Colonic mucosa (tissue), 4 donors: ENCODE measurements around the gene COPE. TPM values are rescaled to one million over a fixed set of nuclear protein-coding genes. Genes with fewer than 3 reads are reported as not detected.

Experiments used
- DNase-seq: peaks from one replicate; pipeline ENCODE4 v3.0.0-alpha.2; 2020
- H3K27ac ChIP-seq: fragments of 200-600 bp; one replicate; pipeline ENCODE4 v1.8.0; 2021
- H3K27me3 ChIP-seq: fragments of 200-600 bp; one replicate; pipeline ENCODE4 v1.8.0; 2021
- H3K36me3 ChIP-seq: fragments of 200-600 bp; one replicate; pipeline ENCODE4 v1.8.0; 2021
- H3K4me1 ChIP-seq: fragments of 200-600 bp; one replicate; pipeline ENCODE4 v1.8.0; 2021; ENCODE audit warnings: mild to moderate bottlenecking
- H3K4me3 ChIP-seq: fragments of 200-600 bp; one replicate; pipeline ENCODE4 v1.8.0; 2021
- H3K9ac ChIP-seq, 2 donors: one replicate each; pipeline ENCODE4 v1.7.0; 2013; ENCODE audit warnings: control low read depth in 2 of 2, low read depth in 2 of 2, low read length in 2 of 2
- H3K9me3 ChIP-seq: fragments of 200-600 bp; one replicate; pipeline ENCODE4 v1.8.0; 2021
- CTCF ChIP-seq: fragments of 200-600 bp; IDR thresholded peaks from one replicate; pipeline ENCODE4 v1.8.0; 2022; ENCODE audit warnings: antibody characterized with exemption, mild to moderate bottlenecking
- intact Hi-C: fragments of 100-400 bp; cut with DNase I; formaldehyde crosslinking; loops from one replicate; pipeline ENCODE4 v1.14.1; 2022
- total RNA-seq, 2 donors: library from RNA; stranded (reverse); fragmentation: NEBNext Ultra II Directional in 1 of 2; extraction: Animal tissue kit (Norgen Biotek cat#: 25700) in 1 of 2; gene quantifications; one replicate each; pipeline ENCODE4 v1.2.1, GENCODE V29; 2021
- donor health status: healthy.
- donor health status: DM: no; HTN: no; CAD: no.
- donor health status: DM: no; HTN: no; CAD: no.

Gene COPE
- total RNA-seq, 2 donors from 2014 or later = 218 to 295 TPM

- no peak overlapping the region for H3K9ac ChIP-seq
- H3K36me3 ChIP-seq = no peaks in the 10 kb centered on the region
- no peak for TF ChIP-seq CTCF
- intact Hi-C loops = no loop called here
- H3K4me3 ChIP-seq = no peak overlapping the region
- H3K4me1 ChIP-seq = peaks cover 5% of the 10 kb centered on the region
- peaks cover 27% of the 10 kb centered on the region for H3K27me3 ChIP-seq
- no peak for DNase-seq
- no peak overlapping the region for H3K27ac ChIP-seq
- H3K9me3 ChIP-seq = no peaks in the 10 kb centered on the region
Observed at GRCh38 chr19:18893587-18894253, 25.5 kb downstream of the COPE start.

DNA sequence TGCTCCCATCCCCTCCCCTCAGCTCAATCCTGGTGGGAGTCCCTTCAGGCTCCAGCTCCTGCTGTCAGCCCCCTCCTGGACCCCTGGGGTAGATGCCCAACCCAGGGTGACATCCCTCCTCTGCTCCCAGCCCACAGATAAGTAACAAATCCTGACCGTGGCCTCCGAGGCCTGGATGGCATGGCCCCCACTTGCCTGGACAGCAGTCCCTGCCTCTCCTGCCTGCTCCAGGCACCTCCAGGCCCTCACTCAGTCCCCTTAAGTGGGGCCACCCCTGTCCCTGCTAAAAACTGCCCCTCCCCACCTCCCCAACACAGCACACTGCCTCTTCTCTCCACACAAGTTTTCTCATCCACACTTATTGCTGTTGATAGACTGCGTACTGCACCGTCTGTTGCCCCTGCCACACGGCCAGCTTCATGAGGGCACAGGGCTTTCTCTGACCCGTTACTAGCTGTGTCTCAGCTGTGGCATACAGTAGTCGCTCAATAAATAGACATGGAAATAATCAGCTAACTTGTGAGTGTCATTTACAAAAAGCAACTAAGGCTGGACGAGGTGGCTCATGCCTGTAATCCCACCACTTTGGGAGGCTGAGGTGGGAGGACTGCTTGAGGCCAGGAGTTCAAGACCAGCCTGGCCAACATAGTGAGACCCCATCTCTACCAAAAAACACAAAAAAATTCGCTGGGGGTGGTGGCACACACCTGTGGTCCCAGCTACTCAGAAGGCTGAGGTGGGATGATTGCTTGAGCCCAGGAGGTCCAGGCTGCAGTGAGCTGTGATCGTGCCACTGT is 29.0 kb downstream of the COPE start:
- Histone ChIP-seq H3K9me3 (no peaks in the 10 kb centered on the region), H3K27ac (no peak overlapping the region), H3K4me1 (peaks cover 1% of the 10 kb centered on the region), H3K4me3 (no peak overlapping the region), H3K36me3 (no peaks in the 10 kb centered on the region), H3K9ac (no peak overlapping the region), H3K27me3 (peaks cover 13% of the 10 kb centered on the region)
- no peak for TF ChIP-seq CTCF
- no peak for DNase-seq
- intact Hi-C loops = no loop called here

GRCh38 chr19:18886972-18887371 is 32.2 kb downstream of the COPE start:
- Histone ChIP-seq H3K9me3 (no peaks in the 10 kb centered on the region), H3K27ac (no peak overlapping the region), H3K4me3 (no peak overlapping the region), H3K27me3 (no peaks in the 10 kb centered on the region), H3K9ac (no peak overlapping the region), H3K36me3 (no peaks in the 10 kb centered on the region), H3K4me1 (no peaks in the 10 kb centered on the region)
- intact Hi-C loops = no loop called here
- no peak for TF ChIP-seq CTCF
- DNase-seq = no peak

DNA sequence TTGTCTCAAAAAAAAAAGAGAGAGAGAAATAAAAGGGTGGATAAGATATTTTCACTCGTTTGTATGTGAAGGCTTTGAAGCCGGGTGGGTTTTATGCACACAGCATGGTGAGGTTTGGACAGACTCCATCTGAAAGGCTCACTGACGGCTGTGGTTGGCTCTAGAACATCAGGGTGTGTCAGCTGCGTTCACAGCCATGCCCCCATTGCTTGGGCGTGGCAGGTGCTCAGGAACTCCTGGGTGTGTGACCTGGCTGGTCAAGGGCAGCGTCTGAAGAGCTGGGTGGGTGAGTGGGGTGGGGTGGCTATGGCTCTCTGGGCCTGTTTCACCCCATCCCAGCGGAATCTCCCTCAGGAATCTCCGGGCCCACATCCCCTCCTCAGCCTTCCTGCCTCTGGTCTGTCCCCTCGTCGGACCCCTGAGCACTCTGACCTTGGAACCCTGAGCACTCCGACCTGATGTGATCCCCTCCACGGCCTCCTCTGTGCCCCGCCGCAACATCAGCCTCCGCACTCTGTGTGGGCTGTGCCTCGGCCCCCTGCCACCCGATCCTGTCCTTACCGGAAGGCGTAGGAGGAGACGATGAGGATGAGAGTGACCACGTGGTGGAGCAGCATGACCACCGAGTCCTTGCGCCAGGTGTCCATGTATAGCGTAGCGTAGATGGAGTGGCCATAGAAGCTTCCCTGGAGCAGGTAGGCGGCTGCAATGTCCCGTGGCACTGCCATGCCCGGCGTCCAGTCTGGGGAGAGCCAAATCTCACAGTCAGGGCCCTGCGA is 35.5 kb downstream of the COPE start:
- Histone ChIP-seq H3K9me3 (no peaks in the 10 kb centered on the region), H3K27me3 (no peaks in the 10 kb centered on the region), H3K9ac (no peak overlapping the region), H3K4me1 (no peaks in the 10 kb centered on the region), H3K27ac (no peak overlapping the region), H3K36me3 (no peaks in the 10 kb centered on the region), H3K4me3 (no peak overlapping the region)
- DNase-seq = peak; percentile 47
- intact Hi-C loops = no loop called here
- no peak for TF ChIP-seq CTCF

GRCh38 chr19:18881491-18881890 is 37.7 kb downstream of the COPE start:
- H3K4me1 ChIP-seq = no peaks in the 10 kb centered on the region
- intact Hi-C loops = no loop called here
- H3K4me3 ChIP-seq = no peak overlapping the region
- DNase-seq = no peak
- no peaks in the 10 kb centered on the region for H3K36me3 ChIP-seq
- H3K9ac ChIP-seq = no peak overlapping the region
- no peaks in the 10 kb centered on the region for H3K27me3 ChIP-seq
- no peaks in the 10 kb centered on the region for H3K9me3 ChIP-seq
- H3K27ac ChIP-seq = no peak overlapping the region
- no peak for TF ChIP-seq CTCF
